ENCODE measurements around the gene PRLR.
"Not testable (repeated sequence)": the region's sequence is repeated elsewhere in the genome, so short reads cannot be mapped to it uniquely, and the experiment has no call there.

The PRLR gene

GRCh38 chr5:35252963-35253362, 22.7 kb upstream of the PRLR start:
- no peak overlapping the region for H3K27ac ChIP-seq
- TF ChIP-seq ZFX (IDR thresholded peaks at IDR 0.05) (no peak), CTCF (conservative IDR thresholded peaks at IDR 0.05) (no peak)

GRCh38 chr5:35248843-35249780, 18.8 kb upstream of the PRLR start:
- H3K27ac ChIP-seq = no peak overlapping the region
- TF ChIP-seq ZFX (IDR thresholded peaks at IDR 0.05) = no peak
- TF ChIP-seq CTCF (conservative IDR thresholded peaks at IDR 0.05) = no peak

- H3K27ac ChIP-seq = peak overlapping the region; percentile 13; the same call in 1 of the 2 replicates
- no peak for TF ChIP-seq ZFX (IDR thresholded peaks at IDR 0.05)
- no peak for TF ChIP-seq CTCF (conservative IDR thresholded peaks at IDR 0.05)
Observed at GRCh38 chr5:35247648-35248034, 17.4 kb upstream of the PRLR start.

GRCh38 chr5:35246900-35247647, 16.8 kb upstream of the PRLR start:
- TF ChIP-seq ZFX (IDR thresholded peaks at IDR 0.05) (no peak), CTCF (conservative IDR thresholded peaks at IDR 0.05) (no peak)

GRCh38 chr5:35246411-35246810, 16.1 kb upstream of the PRLR start:
- peak; percentile 16; the same call in 1 of the 2 replicates for TF ChIP-seq CTCF (conservative IDR thresholded peaks at IDR 0.05)
- no peak for TF ChIP-seq ZFX (IDR thresholded peaks at IDR 0.05)
- no peak overlapping the region for H3K27ac ChIP-seq

More at GRCh38 chr5:35246900-35247647, 16.8 kb upstream of the PRLR start:
- H3K27ac ChIP-seq = peak overlapping the region; percentile 13; the same call in 1 of the 2 replicates

- not testable (repeated sequence) for H3K27ac ChIP-seq
Observed at GRCh38 chr5:35245371-35245770, 15.1 kb upstream of the PRLR start.

- no peak overlapping the region for H3K27ac ChIP-seq
- TF ChIP-seq ZFX (IDR thresholded peaks at IDR 0.05) (no peak), CTCF (conservative IDR thresholded peaks at IDR 0.05) (no peak)
Observed at GRCh38 chr5:35244171-35244570, 13.9 kb upstream of the PRLR start.

Data from C4-2B (cell line).